Heart right ventricle (tissue), 16 donors: ENCODE data around the gene ZNF317. TPM values are rescaled to one million over a fixed set of nuclear protein-coding genes. Genes with fewer than 3 reads are reported as not detected.

ENCODE experiments used
- ATAC-seq, 8 donors: fragments of 200-7000 bp; cut with Tn5 transposase; one replicate each; pipeline ENCODE4 v1.9.1; 2020; ENCODE audit warnings: mild to moderate bottlenecking in 8 of 8, moderate library complexity in 8 of 8, moderate number of reproducible peaks in 1 of 8
- DNase-seq, 2 donors: peaks; one replicate each; pipeline ENCODE4 v3.0.0-alpha.2; 2020
- H3K27ac ChIP-seq, 10 donors: fragments of 200-600 bp; sonication (generic) in 2 of 10; one replicate each; pipeline versions ENCODE4 v1.5.0 to v1.8.0; 2020 to 2022; ENCODE audit warnings: mild to moderate bottlenecking in 3 of 10
- H3K27me3 ChIP-seq, 7 donors: fragments of 200-600 bp; one replicate each; pipeline ENCODE4 v1.8.0; 2021 to 2022; ENCODE audit warnings: mild to moderate bottlenecking in 2 of 7
- H3K36me3 ChIP-seq, 9 donors: fragments of 200-600 bp; sonication (generic) in 1 of 9; one replicate each; pipeline versions ENCODE4 v1.5.0 to v1.8.0; 2020 to 2022; ENCODE audit warnings: mild to moderate bottlenecking in 2 of 9
- H3K4me1 ChIP-seq, 9 donors: fragments of 200-600 bp; sonication (generic) in 1 of 9; one replicate each; pipeline versions ENCODE4 v1.5.0 to v1.8.0; 2020 to 2022; ENCODE audit warnings: mild to moderate bottlenecking in 4 of 9
- H3K4me3 ChIP-seq, 10 donors: fragments of 200-600 bp; sonication (generic) in 2 of 10; one replicate each; pipeline versions ENCODE4 v1.5.0 to v1.8.0; 2020 to 2022; ENCODE audit warnings: mild to moderate bottlenecking in 7 of 10, moderate library complexity in 2 of 10
- H3K9me3 ChIP-seq, 11 donors: fragments of 200-600 bp in 10 of 11; sonication (generic) in 2 of 11; one replicate each; pipeline versions ENCODE4 v1.5.0 to v1.8.0; 2013 to 2022; ENCODE audit warnings: mild to moderate bottlenecking in 2 of 11, control low read depth in 1 of 11, moderate library complexity in 1 of 11
- CTCF ChIP-seq, 9 donors: fragments of 200-600 bp; sonication (generic) in 2 of 9; IDR thresholded peaks; one replicate each; pipeline versions ENCODE4 v1.5.0 to v1.8.0; 2021 to 2022; ENCODE audit warnings: antibody characterized with exemption in 9 of 9, mild to moderate bottlenecking in 5 of 9, moderate library complexity in 1 of 9
- WGBS, 2 donors: extraction: QIAGEN DNeasy Blood & Tissue Kit; methylation state at CpG; one replicate each; pipeline ENCODE4 v1.1.7; 2013; ENCODE audit warnings: inconsistent platforms in 1 of 2; 5-methylcytosine and 5-hydroxymethylcytosine counted together
- intact Hi-C, 10 donors: fragments of 100-400 bp; cut with DNase I; formaldehyde crosslinking; loops; one replicate each; pipeline versions ENCODE4 v1.11.1 to v1.14.2; 2022
- polyA plus RNA-seq, 2 donors: library from polyadenylated mRNA; stranded (reverse); fragments of 200-250 nt; gene quantifications; one replicate each; pipeline ENCODE4 v1.2.3, GENCODE V29; 2013
- total RNA-seq, 10 donors: library from RNA; stranded (reverse); fragmentation: NEBNext Ultra II Directional in 3 of 10; extraction: Animal tissue kit (Norgen Biotek cat#: 25700) in 3 of 10; gene quantifications; one replicate each; pipeline versions ENCODE4 v1.2.1 to v1.2.4, GENCODE V29; 2021 to 2023
- donor health status: Arrhythmogenic right ventricular cardiomyopathy.
- donor health status: ischemic (EF 13 %, LVEDD 7.1; RV severe dilation, severe dysfunction).
- donor health status: healthy with polysubstance abuse.
- donor health status: DM: no; HTN: yes; CAD: no.
- donor health status: DM: no; HTN: no; CAD: no.
- donor health status: ischemic (EF 25% LVEDD 6.9; RV normal size, moderate dysfunction).
- donor health status: ischemic (EF 25% LVEDD 5.7; RV mildly dilated, moderate dysfunction).
- donor health status: healthy.
- donor health status: DM: yes; HTN: yes; CAD: no.
- donor health status: Ischemic cardiomyopathy.
- donor health status: ischemic (EF 35%, LVEDD 5.7; RV mildly dilated, moderate dysfunction).
- donor health status: nonischemic (EF 11% LVEDD 7.7; RV severe dilation, severe dysfunction).
- donor health status: DM: yes; HTN: yes; CAD: no.
- donor health status: PGD.
- donor health status: ischemic (EF 29% LVEDD 5.4; RV normal size, mild dysfunction).
- donor health status: nonischemic (EF 23%, LVEDD 6.1; RV moderate dilation, normal function).

Gene ZNF317
- total and polyA plus RNA-seq, 12 donors = 10.5 to 28.7 (median 15.7) TPM

DNA sequence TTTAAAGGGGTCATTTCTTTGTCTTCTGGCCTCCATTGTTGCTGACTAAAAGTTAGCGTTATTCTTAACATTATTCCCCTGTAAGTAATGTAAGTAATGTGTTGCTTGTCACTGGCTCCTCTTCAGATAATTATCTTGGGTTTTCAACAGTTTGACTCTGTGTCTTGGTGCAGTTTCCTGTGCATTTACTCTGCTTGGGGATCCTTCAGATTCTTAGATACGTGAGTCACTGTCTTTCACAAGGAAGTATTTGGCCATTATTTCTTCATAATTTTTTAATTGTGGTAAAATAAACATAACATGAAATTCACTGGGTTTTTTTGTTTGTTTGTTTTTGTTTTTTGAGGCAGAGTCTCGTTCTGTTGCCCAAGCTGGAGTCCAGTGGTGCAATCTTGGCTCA is 25.1 kb downstream of the ZNF317 start:
- WGBS, 2 donors = 94% methylated on average over 3 of the region's 3 CpGs

DNA sequence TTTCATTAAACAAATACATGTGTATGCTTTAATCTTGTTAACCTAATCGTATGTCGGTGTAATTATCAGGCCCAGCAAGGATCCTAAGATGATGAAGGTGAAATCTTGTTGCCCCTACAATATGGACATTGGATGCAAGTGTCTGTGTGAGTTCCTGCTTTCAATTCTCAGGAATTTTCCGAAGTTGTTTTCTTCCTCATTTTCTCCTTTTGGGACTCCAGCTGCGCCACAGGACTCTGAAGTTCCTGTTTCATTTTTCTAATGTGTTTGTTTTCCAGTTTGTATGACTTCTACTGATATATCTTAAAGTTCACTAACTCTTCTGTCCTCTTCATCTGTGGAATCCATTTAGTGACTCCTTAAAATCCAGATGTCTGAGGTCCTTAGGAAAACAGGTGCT is 26.6 kb downstream of the ZNF317 start:
- H3K36me3 ChIP-seq = peaks cover 0 to 55% (median 22%) of the 10 kb centered on the region in 9 donors
- ATAC-seq (no peak), DNase-seq (no peak)
- no peak overlapping the region for H3K4me3 ChIP-seq
- 76 to 92% methylated on average over 4 of the region's 4 CpGs for WGBS, 2 donors
- H3K9me3 ChIP-seq = peaks cover 0 to 5% (median 0%) of the 10 kb centered on the region in 11 donors
- intact Hi-C loops = no loop called here
- H3K27me3 ChIP-seq = no peaks in the 10 kb centered on the region
- peak overlapping the region in 1 of 10 donors; percentile 67 for H3K27ac ChIP-seq
- no peak for TF ChIP-seq CTCF (IDR thresholded peaks at IDR 0.05)
- H3K4me1 ChIP-seq = peaks cover 0 to 15% (median 0%) of the 10 kb centered on the region in 9 donors

More for the DNA sequence above, 25.1 kb downstream of the ZNF317 start:
- no peak overlapping the region for H3K4me3 ChIP-seq
- DNase-seq (no peak), ATAC-seq (no peak)
- no peaks in the 10 kb centered on the region for H3K27me3 ChIP-seq
- H3K36me3 ChIP-seq = peaks cover 6 to 71% (median 38%) of the 10 kb centered on the region in 9 donors
- TF ChIP-seq CTCF (IDR thresholded peaks at IDR 0.05) = no peak
- peaks cover 0 to 21% (median 0%) of the 10 kb centered on the region in 11 donors for H3K9me3 ChIP-seq
- no peak overlapping the region for H3K27ac ChIP-seq
- H3K4me1 ChIP-seq = peaks cover 0 to 3% (median 0%) of the 10 kb centered on the region in 9 donors
- intact Hi-C loops = no loop called here

- peaks cover 0 to 10% (median 0%) of the 10 kb centered on the region in 9 donors for H3K36me3 ChIP-seq
- no peaks in the 10 kb centered on the region for H3K9me3 ChIP-seq
- 72 to 82% methylated on average over 6 of the region's 6 CpGs for WGBS, 2 donors
- no peaks in the 10 kb centered on the region for H3K27me3 ChIP-seq
- peak in 1 of 8 donors; percentile 58 for ATAC-seq
- intact Hi-C loops = no loop called here
- H3K4me3 ChIP-seq = no peak overlapping the region
- H3K27ac ChIP-seq = peak overlapping the region in 1 of 10 donors; percentile 31
- TF ChIP-seq CTCF (IDR thresholded peaks at IDR 0.05) = no peak
- DNase-seq = no peak
- H3K4me1 ChIP-seq = peaks cover 0 to 15% (median 0%) of the 10 kb centered on the region in 9 donors
Measured at GRCh38 chr19:9171393-9171991, 31.3 kb downstream of the ZNF317 start.

DNA sequence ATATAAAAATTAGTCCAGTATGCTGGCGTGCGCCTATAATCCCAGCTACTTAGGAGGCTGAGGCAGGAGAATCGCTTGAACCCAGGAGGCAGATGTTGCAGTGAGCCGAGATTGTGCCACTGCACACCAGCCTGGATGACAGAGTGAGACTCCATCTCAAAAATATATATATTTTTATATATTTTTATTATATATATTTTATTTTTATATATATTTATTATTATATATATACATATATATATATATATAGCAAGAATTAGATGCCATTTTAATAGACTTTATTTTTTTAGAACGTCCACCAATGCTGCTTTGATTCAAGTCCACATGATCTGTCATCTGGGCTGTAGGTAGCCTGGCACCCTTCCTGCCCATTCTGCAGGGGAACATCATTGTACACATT is 35.1 kb downstream of the ZNF317 start:
- ATAC-seq (no peak), DNase-seq (no peak)
- no peak for TF ChIP-seq CTCF (IDR thresholded peaks at IDR 0.05)
- intact Hi-C loops = no loop called here
- WGBS, 2 donors = 88 to 94% methylated on average over 5 of the region's 5 CpGs
- Histone ChIP-seq H3K27me3 (peaks cover 0 to 9% (median 0%) of the 10 kb centered on the region in 7 donors), H3K4me3 (no peak overlapping the region), H3K36me3 (no peaks in the 10 kb centered on the region), H3K27ac (no peak overlapping the region), H3K9me3 (no peaks in the 10 kb centered on the region), H3K4me1 (peaks cover 0 to 11% (median 0%) of the 10 kb centered on the region in 9 donors)
